ENCODE results near the gene ISYNA1. TPM values are rescaled to one million over a fixed set of nuclear protein-coding genes. Genes with fewer than 3 reads are reported as not detected.
A peak's percentile ranks its signal among the peaks of the same experiment; 100 is the strongest.

The ISYNA1 gene
- total and polyA plus RNA-seq, 2 of the 13 experiments (the other 11 are each of a cell fraction or from before 2014, with no cell fraction given): 29.6 to 48.5 TPM

- TF ChIP-seq AKNA (CRISPR knock-in tag; IDR thresholded peaks at IDR 0.05; ENCODE audit: borderline replicate concordance) (no peak), CAMTA2 (CRISPR knock-in tag; IDR thresholded peaks at IDR 0.05; ENCODE audit: borderline replicate concordance) (no peak), KDM1A (CRISPR knock-in tag; IDR thresholded peaks at IDR 0.05) (peak; percentile 94), ZFX (CRISPR knock-in tag; IDR thresholded peaks at IDR 0.05; ENCODE audit: low read depth) (peak; percentile 40; the same call in 1 of the 2 replicates), LRRFIP1 (CRISPR knock-in tag; conservative IDR thresholded peaks at IDR 0.05) (no peak), PHF8 (CRISPR knock-in tag; IDR thresholded peaks at IDR 0.05) (no peak), RXRA (CRISPR knock-in tag; IDR thresholded peaks at IDR 0.05) (no peak), MXD4 (CRISPR knock-in tag; IDR thresholded peaks at IDR 0.05) (no peak), ARHGAP35 (CRISPR knock-in tag; IDR thresholded peaks at IDR 0.05; ENCODE audit: borderline replicate concordance) (no peak), ZNF639 (CRISPR knock-in tag; conservative IDR thresholded peaks at IDR 0.05) (no peak), TFE3 (CRISPR knock-in tag; IDR thresholded peaks at IDR 0.05) (no peak), DRAP1 (CRISPR knock-in tag; IDR thresholded peaks at IDR 0.05) (peak; percentile 80)
Measured at GRCh38 chr19:18401580-18402112, 36.3 kb downstream of the ISYNA1 start (continued).
